ENCODE results near the gene NMT1.

NMT1 gene

GRCh38 chr17:45155483-45155882 is 94.4 kb downstream of the NMT1 start:
- no peak for DNase-seq (ENCODE audit: low spot score)

DNA sequence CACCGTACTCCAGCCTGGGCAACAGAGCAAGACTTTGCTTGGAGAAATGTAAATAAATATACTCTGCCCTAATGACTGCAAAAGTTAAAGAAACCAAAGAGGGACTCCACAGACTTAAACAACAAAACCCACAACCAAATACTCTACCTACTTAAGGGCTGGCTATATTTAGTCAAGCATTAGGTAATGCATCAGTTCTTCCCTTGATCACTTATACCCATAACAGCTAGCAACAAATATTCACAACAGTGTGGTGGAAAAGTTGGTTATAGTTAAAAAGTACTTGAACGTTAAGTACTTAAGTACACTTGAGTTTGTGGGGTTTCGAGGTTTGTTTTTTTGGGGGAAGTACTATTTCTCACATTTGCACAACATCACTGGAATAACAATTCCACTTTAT is 95.1 kb downstream of the NMT1 start:
- DNase-seq (ENCODE audit: low spot score): no peak
